22Rv1 (cell line): ENCODE measurements around the gene MAGI3.

ENCODE experiments used
- CTCF ChIP-seq: fragments of 450-650 bp; IDR thresholded peaks from 2 replicates; pipeline ENCODE4 v1.5.1; 2017; ENCODE audit warnings: mild to moderate bottlenecking
- ZFX ChIP-seq: fragments of 450-650 bp; IDR thresholded peaks from 2 replicates; pipeline ENCODE4 v1.6.1; 2017; ENCODE audit warnings: antibody characterized with exemption, borderline replicate concordance

GRCh38 chr1:113422315-113423068, 32.2 kb downstream of the MAGI3 start:
- TF ChIP-seq CTCF (no peak), ZFX (no peak)
